ENCODE measurements around the gene PTPRU. TPM values are rescaled to one million over a fixed set of nuclear protein-coding genes. Genes with fewer than 3 reads are reported as not detected.

The PTPRU gene
- total RNA-seq, 5 donors from 2014 or later (not counting 1 experiment from before 2014, with no cell fraction given): 0.13 to 0.82 (median 0.33) TPM; not detected in 2

- no peak for ATAC-seq (replicated peaks in 1 of 4)
- DNase-seq: no peak
- Mint-ChIP-seq H3K27me3 (peaks cover 40 to 50% of the 10 kb centered on the region in 2 donors), H3K27ac (no peak overlapping the region), H3K36me3 (no peaks in the 10 kb centered on the region), H3K4me3 (no peak overlapping the region), H3K4me1 (no peaks in the 10 kb centered on the region), H3K9me3 (no peaks in the 10 kb centered on the region)
- H3K9me3 ChIP-seq: no peaks in the 10 kb centered on the region
- 85% methylated on average over 5 of the region's 14 CpGs for WGBS (ENCODE audit: insufficient coverage)
- POLR2A ChIA-PET: no interaction called here
- no peaks in the 10 kb centered on the region for H3K36me3 ChIP-seq (ENCODE audit: control insufficient read depth in 2 of 2, extremely low read depth in 1 of 2, insufficient read depth in 1 of 2, low read length in 1 of 2)
- H3K4me3 ChIP-seq (ENCODE audit: control insufficient read depth in 1 of 2, extremely low read depth in 1 of 2, low read length in 1 of 2): no peak overlapping the region
- CTCF ChIA-PET: no interaction called here
- H3K27me3 ChIP-seq (replicated peaks in 1 of 2; ENCODE audit: control insufficient read depth in 2 of 2, extremely low read depth in 1 of 2, insufficient read depth in 2 of 2, low read length in 1 of 2): peaks cover 3 to 25% of the 10 kb centered on the region in 2 experiments
- H3K27ac ChIP-seq (ENCODE audit: low read length): no peak overlapping the region
- H3K4me1 ChIP-seq (ENCODE audit: control insufficient read depth in 1 of 2, extremely low read depth in 1 of 2, insufficient read depth in 2 of 2, low read length in 2 of 2): no peaks in the 10 kb centered on the region
Observed at GRCh38 chr1:29356663-29357062, 120.3 kb downstream of the PTPRU start.

- H3K4me3 ChIP-seq (ENCODE audit: control insufficient read depth in 1 of 2, extremely low read depth in 1 of 2, low read length in 1 of 2): no peak overlapping the region
- no peak for ATAC-seq (replicated peaks in 1 of 4)
Observed at GRCh38 chr1:29357452-29357851, 121.1 kb downstream of the PTPRU start.

DNA sequence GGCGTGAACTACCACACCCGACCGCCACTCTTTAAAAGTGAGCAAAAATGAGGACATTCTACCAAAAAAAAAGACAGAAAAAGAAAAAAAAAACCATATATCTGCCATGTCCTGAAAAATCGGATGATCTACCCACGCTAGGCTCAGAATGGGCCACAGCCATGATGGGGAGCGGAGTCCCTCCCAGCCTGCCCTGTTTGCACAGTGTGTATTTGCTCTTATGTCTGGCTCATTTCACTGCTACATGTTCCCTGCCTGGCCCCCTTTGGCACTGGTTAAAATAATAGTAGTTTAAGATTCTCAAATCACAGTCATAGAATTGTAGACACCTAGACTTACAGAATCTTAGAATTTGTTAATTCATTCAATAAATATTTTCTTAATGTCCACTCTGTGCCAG is 121.9 kb downstream of the PTPRU start:
- H3K36me3 ChIP-seq (ENCODE audit: control insufficient read depth in 2 of 2, extremely low read depth in 1 of 2, insufficient read depth in 1 of 2, low read length in 1 of 2): no peaks in the 10 kb centered on the region
- H3K9me3 Mint-ChIP-seq: no peaks in the 10 kb centered on the region
- no peak for ATAC-seq (replicated peaks in 1 of 4)
- ChIA-PET CTCF (no interaction called here), POLR2A (no interaction called here)
- 100% methylated on average over 1 of the region's 6 CpGs for WGBS (ENCODE audit: insufficient coverage)
- H3K36me3 Mint-ChIP-seq: no peaks in the 10 kb centered on the region
- H3K27me3 Mint-ChIP-seq: peaks cover 33 to 43% of the 10 kb centered on the region in 2 donors
- peaks cover 3 to 34% of the 10 kb centered on the region in 2 experiments for H3K27me3 ChIP-seq (replicated peaks in 1 of 2; ENCODE audit: control insufficient read depth in 2 of 2, extremely low read depth in 1 of 2, insufficient read depth in 2 of 2, low read length in 1 of 2)
- H3K4me3 Mint-ChIP-seq: no peak overlapping the region
- no peaks in the 10 kb centered on the region for H3K4me1 ChIP-seq (ENCODE audit: control insufficient read depth in 1 of 2, extremely low read depth in 1 of 2, insufficient read depth in 2 of 2, low read length in 2 of 2)
- H3K27ac Mint-ChIP-seq: no peak overlapping the region
- no peak overlapping the region for H3K4me3 ChIP-seq (ENCODE audit: control insufficient read depth in 1 of 2, extremely low read depth in 1 of 2, low read length in 1 of 2)
- H3K4me1 Mint-ChIP-seq: no peaks in the 10 kb centered on the region
- H3K27ac ChIP-seq (ENCODE audit: low read length): no peak overlapping the region
- DNase-seq: no peak
- H3K9me3 ChIP-seq: no peaks in the 10 kb centered on the region

More at GRCh38 chr1:29357452-29357851, 121.1 kb downstream of the PTPRU start:
- CTCF ChIA-PET: no interaction called here
- peaks cover 3 to 31% of the 10 kb centered on the region in 2 experiments for H3K27me3 ChIP-seq (replicated peaks in 1 of 2; ENCODE audit: control insufficient read depth in 2 of 2, extremely low read depth in 1 of 2, insufficient read depth in 2 of 2, low read length in 1 of 2)
- no peak overlapping the region for H3K4me3 Mint-ChIP-seq
- H3K4me1 ChIP-seq (ENCODE audit: control insufficient read depth in 1 of 2, extremely low read depth in 1 of 2, insufficient read depth in 2 of 2, low read length in 2 of 2): no peaks in the 10 kb centered on the region
- H3K36me3 ChIP-seq (ENCODE audit: control insufficient read depth in 2 of 2, extremely low read depth in 1 of 2, insufficient read depth in 1 of 2, low read length in 1 of 2): no peaks in the 10 kb centered on the region
- no peak overlapping the region for H3K27ac ChIP-seq (ENCODE audit: low read length)
- no peaks in the 10 kb centered on the region for H3K36me3 Mint-ChIP-seq
- no peaks in the 10 kb centered on the region for H3K9me3 ChIP-seq
- no peaks in the 10 kb centered on the region for H3K4me1 Mint-ChIP-seq
- POLR2A ChIA-PET: no interaction called here
- H3K27ac Mint-ChIP-seq: no peak overlapping the region
- no peak for DNase-seq
- no peaks in the 10 kb centered on the region for H3K9me3 Mint-ChIP-seq
- peaks cover 33 to 44% of the 10 kb centered on the region in 2 donors for H3K27me3 Mint-ChIP-seq
- WGBS (ENCODE audit: insufficient coverage): 50% methylated on average over 2 of the region's 7 CpGs

- H3K36me3 ChIP-seq (ENCODE audit: control insufficient read depth in 2 of 2, extremely low read depth in 1 of 2, insufficient read depth in 1 of 2, low read length in 1 of 2): no peaks in the 10 kb centered on the region
- H3K27ac ChIP-seq (ENCODE audit: low read length): no peak overlapping the region
- Mint-ChIP-seq H3K9me3 (no peaks in the 10 kb centered on the region), H3K27me3 (peaks cover 38 to 45% of the 10 kb centered on the region in 2 donors), H3K4me3 (no peak overlapping the region), H3K27ac (no peak overlapping the region), H3K36me3 (no peaks in the 10 kb centered on the region), H3K4me1 (no peaks in the 10 kb centered on the region)
- DNase-seq (no peak), ATAC-seq (replicated peaks in 1 of 4) (no peak)
- ChIA-PET CTCF (no interaction called here), POLR2A (no interaction called here)
- no peaks in the 10 kb centered on the region for H3K4me1 ChIP-seq (ENCODE audit: control insufficient read depth in 1 of 2, extremely low read depth in 1 of 2, insufficient read depth in 2 of 2, low read length in 2 of 2)
- peaks cover 3 to 37% of the 10 kb centered on the region in 2 experiments for H3K27me3 ChIP-seq (replicated peaks in 1 of 2; ENCODE audit: control insufficient read depth in 2 of 2, extremely low read depth in 1 of 2, insufficient read depth in 2 of 2, low read length in 1 of 2)
- H3K4me3 ChIP-seq (ENCODE audit: control insufficient read depth in 1 of 2, extremely low read depth in 1 of 2, low read length in 1 of 2): no peak overlapping the region
- H3K9me3 ChIP-seq: no peaks in the 10 kb centered on the region
- WGBS (ENCODE audit: insufficient coverage): 64% methylated on average over 1 of the region's 3 CpGs
Observed at GRCh38 chr1:29360768-29361167, 124.4 kb downstream of the PTPRU start.

GRCh38 chr1:29361686-29362085 is 125.4 kb downstream of the PTPRU start:
- ATAC-seq (replicated peaks in 1 of 4): no peak
- CTCF ChIA-PET: no interaction called here
- Mint-ChIP-seq H3K27ac (no peak overlapping the region), H3K36me3 (no peaks in the 10 kb centered on the region), H3K9me3 (no peaks in the 10 kb centered on the region), H3K27me3 (peaks cover 37 to 51% of the 10 kb centered on the region in 2 donors), H3K4me3 (no peak overlapping the region), H3K4me1 (no peaks in the 10 kb centered on the region)
- Histone ChIP-seq H3K27ac (ENCODE audit: low read length) (no peak overlapping the region), H3K4me3 (ENCODE audit: control insufficient read depth in 1 of 2, extremely low read depth in 1 of 2, low read length in 1 of 2) (no peak overlapping the region), H3K27me3 (replicated peaks in 1 of 2; ENCODE audit: control insufficient read depth in 2 of 2, extremely low read depth in 1 of 2, insufficient read depth in 2 of 2, low read length in 1 of 2) (peaks cover 3 to 45% of the 10 kb centered on the region in 2 experiments), H3K9me3 (no peaks in the 10 kb centered on the region), H3K4me1 (ENCODE audit: control insufficient read depth in 1 of 2, extremely low read depth in 1 of 2, insufficient read depth in 2 of 2, low read length in 2 of 2) (no peaks in the 10 kb centered on the region), H3K36me3 (ENCODE audit: control insufficient read depth in 2 of 2, extremely low read depth in 1 of 2, insufficient read depth in 1 of 2, low read length in 1 of 2) (no peaks in the 10 kb centered on the region)
- POLR2A ChIA-PET: no interaction called here
- 63% methylated on average over 4 of the region's 6 CpGs for WGBS (ENCODE audit: insufficient coverage)
- no peak for DNase-seq

GRCh38 chr1:29362116-29362515 is 125.8 kb downstream of the PTPRU start:
- Histone ChIP-seq H3K27ac (ENCODE audit: low read length) (no peak overlapping the region), H3K27me3 (replicated peaks in 1 of 2; ENCODE audit: control insufficient read depth in 2 of 2, extremely low read depth in 1 of 2, insufficient read depth in 2 of 2, low read length in 1 of 2) (peaks cover 3 to 45% of the 10 kb centered on the region in 2 experiments), H3K4me3 (ENCODE audit: control insufficient read depth in 1 of 2, extremely low read depth in 1 of 2, low read length in 1 of 2) (no peak overlapping the region), H3K9me3 (no peaks in the 10 kb centered on the region), H3K36me3 (ENCODE audit: control insufficient read depth in 2 of 2, extremely low read depth in 1 of 2, insufficient read depth in 1 of 2, low read length in 1 of 2) (no peaks in the 10 kb centered on the region), H3K4me1 (ENCODE audit: control insufficient read depth in 1 of 2, extremely low read depth in 1 of 2, insufficient read depth in 2 of 2, low read length in 2 of 2) (no peaks in the 10 kb centered on the region)
- DNase-seq (no peak), ATAC-seq (replicated peaks in 1 of 4) (no peak)
- 87% methylated on average over 5 of the region's 10 CpGs for WGBS (ENCODE audit: insufficient coverage)
- H3K4me3 Mint-ChIP-seq: no peak overlapping the region
- CTCF ChIA-PET: no interaction called here
- H3K36me3 Mint-ChIP-seq: no peaks in the 10 kb centered on the region
- H3K27ac Mint-ChIP-seq: no peak overlapping the region
- H3K27me3 Mint-ChIP-seq: peaks cover 38 to 49% of the 10 kb centered on the region in 2 donors
- POLR2A ChIA-PET: no interaction called here
- no peaks in the 10 kb centered on the region for H3K4me1 Mint-ChIP-seq
- H3K9me3 Mint-ChIP-seq: no peaks in the 10 kb centered on the region

DNA sequence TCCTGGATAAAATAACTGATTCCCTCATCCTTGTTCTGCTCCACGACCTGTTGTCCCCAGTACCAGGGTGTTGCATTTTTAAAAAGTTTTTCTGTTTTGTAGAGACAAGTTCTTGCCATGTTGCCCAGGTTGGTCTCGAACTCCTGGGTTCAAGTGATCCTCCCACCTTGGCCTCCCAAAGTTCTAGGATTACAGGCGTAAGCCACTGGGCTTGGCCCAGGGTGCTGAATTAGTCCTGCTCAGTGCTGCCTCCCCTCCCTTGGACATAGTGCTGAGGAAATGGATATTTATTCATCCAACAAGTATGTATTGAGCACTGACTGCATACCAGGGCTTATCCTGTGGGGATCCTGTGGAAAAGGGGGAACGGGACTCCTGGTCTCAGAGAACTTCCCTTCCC is 126.4 kb downstream of the PTPRU start:
- Histone ChIP-seq H3K4me1 (ENCODE audit: control insufficient read depth in 1 of 2, extremely low read depth in 1 of 2, insufficient read depth in 2 of 2, low read length in 2 of 2) (no peaks in the 10 kb centered on the region), H3K36me3 (ENCODE audit: control insufficient read depth in 2 of 2, extremely low read depth in 1 of 2, insufficient read depth in 1 of 2, low read length in 1 of 2) (no peaks in the 10 kb centered on the region), H3K27ac (ENCODE audit: low read length) (no peak overlapping the region), H3K9me3 (no peaks in the 10 kb centered on the region), H3K27me3 (replicated peaks in 1 of 2; ENCODE audit: control insufficient read depth in 2 of 2, extremely low read depth in 1 of 2, insufficient read depth in 2 of 2, low read length in 1 of 2) (peaks cover 3 to 45% of the 10 kb centered on the region in 2 experiments), H3K4me3 (ENCODE audit: control insufficient read depth in 1 of 2, extremely low read depth in 1 of 2, low read length in 1 of 2) (no peak overlapping the region)
- Mint-ChIP-seq H3K9me3 (no peaks in the 10 kb centered on the region), H3K27ac (no peak overlapping the region), H3K36me3 (no peaks in the 10 kb centered on the region), H3K27me3 (peaks cover 38 to 46% of the 10 kb centered on the region in 2 donors), H3K4me3 (no peak overlapping the region), H3K4me1 (no peaks in the 10 kb centered on the region)
- CTCF ChIA-PET: no interaction called here
- DNase-seq: no peak
- ATAC-seq (replicated peaks in 1 of 4): no peak
- POLR2A ChIA-PET: no interaction called here
- 87% methylated on average over 3 of the region's 4 CpGs for WGBS (ENCODE audit: insufficient coverage)

Measured in T-cell (primary cell).